BLaER1 treated with 17β-estradiol and CSF1 and Interleukin-3, amounts not matched to agents 10 nM and 100 nM (cell line): ENCODE data around the gene CLEC20A.

Source experiments
- H3K27ac ChIP-seq, 11 experiments: shearing (Covaris generic); formaldehyde crosslinking; 2 replicates each; pipeline ENCODE4 v1.8.1; 2022
- H3K27me3 ChIP-seq, 11 experiments: shearing (Covaris generic); formaldehyde crosslinking; 2 replicates each; pipeline ENCODE4 v1.8.1; 2022
- H3K36me3 ChIP-seq, 11 experiments: shearing (Covaris generic); formaldehyde crosslinking; 2 replicates each; pipeline ENCODE4 v1.8.1; 2022
- H3K4me1 ChIP-seq, 10 experiments: shearing (Covaris generic); formaldehyde crosslinking; 2 replicates each; pipeline ENCODE4 v1.8.1; 2022
- H3K4me2 ChIP-seq, 11 experiments: shearing (Covaris generic); formaldehyde crosslinking; 2 replicates each; pipeline ENCODE4 v1.8.1; 2022
- H3K4me3 ChIP-seq, 10 experiments: shearing (Covaris generic); formaldehyde crosslinking; 2 replicates each; pipeline ENCODE4 v1.8.1; 2022
- H3K9ac ChIP-seq, 11 experiments: shearing (Covaris generic); formaldehyde crosslinking; 2 replicates each; pipeline ENCODE4 v1.8.1; 2022
- H3K9me3 ChIP-seq, 11 experiments: shearing (Covaris generic); formaldehyde crosslinking; replicated peaks in 1 of 11; 2 replicates each; pipeline ENCODE4 v1.8.1; 2022
- H4K20me1 ChIP-seq, 11 experiments: shearing (Covaris generic); formaldehyde crosslinking; 2 replicates each; pipeline ENCODE4 v1.8.1; 2022
- Cebpa-rat ChIP-seq, 11 experiments: shearing (Covaris generic); IDR thresholded peaks; 2 replicates each; pipeline ENCODE4 v1.8.1; 2022

CLEC20A gene

GRCh38 chr1:178489399-178489798 is 7.4 kb downstream of the CLEC20A start:
- H3K9ac ChIP-seq = no peak overlapping the region
- H3K4me3 ChIP-seq = no peak overlapping the region
- H3K27me3 ChIP-seq = no peaks in the 10 kb centered on the region; a peak in 1 of 22 replicates
- no peak for TF ChIP-seq Cebpa-rat (IDR thresholded peaks at IDR 0.05)
- peaks cover 0 to 12% (median 0%) of the 10 kb centered on the region in 11 experiments; a peak in 4 of 22 replicates for H3K9me3 ChIP-seq
- peaks cover 27 to 58% (median 41%) of the 10 kb centered on the region in 10 experiments for H3K4me1 ChIP-seq
- no peaks in the 10 kb centered on the region for H3K36me3 ChIP-seq
- H3K27ac ChIP-seq = no peak overlapping the region
- H4K20me1 ChIP-seq = no peaks in the 10 kb centered on the region
- 0 out of 22 replicates have a peak overlapping the region, but pooled peaks of 1 of the 11 experiments have one; percentile 84 for H3K4me2 ChIP-seq

DNA sequence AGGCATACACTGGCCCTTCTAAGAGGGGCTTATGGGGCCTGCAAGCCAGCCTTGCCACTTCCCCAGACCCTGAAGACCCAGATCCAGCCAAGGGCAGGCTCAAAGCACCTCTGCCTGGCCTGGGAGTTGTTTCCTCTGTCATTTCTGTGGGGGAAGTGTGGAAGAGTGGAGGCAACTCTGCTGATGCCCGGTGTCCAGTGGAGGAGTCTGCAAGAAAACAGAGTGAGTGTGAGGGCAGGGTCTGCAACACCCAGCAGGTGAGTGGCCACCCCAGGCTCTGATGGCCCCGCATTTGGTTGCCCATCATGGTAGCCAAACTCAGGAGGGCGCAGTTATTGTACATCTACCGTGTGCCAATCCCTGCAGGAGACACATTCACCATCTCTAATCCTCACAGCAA is 8.4 kb downstream of the CLEC20A start:
- no peak overlapping the region for H3K4me3 ChIP-seq
- H3K4me1 ChIP-seq = peaks cover 31 to 63% (median 51%) of the 10 kb centered on the region in 10 experiments
- H3K27ac ChIP-seq = peak overlapping the region in 1 of 11 experiments; percentile 90; a peak in 2 of 22 replicates
- H3K9ac ChIP-seq = no peak overlapping the region
- H4K20me1 ChIP-seq = no peaks in the 10 kb centered on the region
- H3K27me3 ChIP-seq = no peaks in the 10 kb centered on the region; a peak in 1 of 22 replicates
- peaks cover 0 to 5% (median 0%) of the 10 kb centered on the region in 11 experiments; a peak in 4 of 22 replicates for H3K9me3 ChIP-seq
- no peaks in the 10 kb centered on the region for H3K36me3 ChIP-seq
- peak overlapping the region in 7 of 11 experiments; percentile 19 to 92 (median 84); a peak in 12 of 22 replicates for H3K4me2 ChIP-seq
- TF ChIP-seq Cebpa-rat (IDR thresholded peaks at IDR 0.05) = no peak

- peak overlapping the region; percentile 36 to 59 (median 47) for H3K4me3 ChIP-seq
- peaks cover 0 to 3% (median 0%) of the 10 kb centered on the region in 11 experiments; a peak in 1 of 22 replicates for H3K36me3 ChIP-seq
- no peaks in the 10 kb centered on the region for H4K20me1 ChIP-seq
- no peak for TF ChIP-seq Cebpa-rat (IDR thresholded peaks at IDR 0.05)
- H3K9me3 ChIP-seq = no peaks in the 10 kb centered on the region
- H3K27me3 ChIP-seq = no peaks in the 10 kb centered on the region; a peak in 1 of 22 replicates
- H3K9ac ChIP-seq = peak overlapping the region; percentile 72 to 85 (median 79)
- peak overlapping the region; percentile 50 to 91 (median 86); a peak in 21 of 22 replicates for H3K27ac ChIP-seq
- peak overlapping the region; percentile 75 to 92 (median 82) for H3K4me2 ChIP-seq
- H3K4me1 ChIP-seq = peaks cover 31 to 68% (median 57%) of the 10 kb centered on the region in 10 experiments
These were observed 9.6 kb downstream of the CLEC20A start for GRCh38 chr1:178487070-178487615.

DNA sequence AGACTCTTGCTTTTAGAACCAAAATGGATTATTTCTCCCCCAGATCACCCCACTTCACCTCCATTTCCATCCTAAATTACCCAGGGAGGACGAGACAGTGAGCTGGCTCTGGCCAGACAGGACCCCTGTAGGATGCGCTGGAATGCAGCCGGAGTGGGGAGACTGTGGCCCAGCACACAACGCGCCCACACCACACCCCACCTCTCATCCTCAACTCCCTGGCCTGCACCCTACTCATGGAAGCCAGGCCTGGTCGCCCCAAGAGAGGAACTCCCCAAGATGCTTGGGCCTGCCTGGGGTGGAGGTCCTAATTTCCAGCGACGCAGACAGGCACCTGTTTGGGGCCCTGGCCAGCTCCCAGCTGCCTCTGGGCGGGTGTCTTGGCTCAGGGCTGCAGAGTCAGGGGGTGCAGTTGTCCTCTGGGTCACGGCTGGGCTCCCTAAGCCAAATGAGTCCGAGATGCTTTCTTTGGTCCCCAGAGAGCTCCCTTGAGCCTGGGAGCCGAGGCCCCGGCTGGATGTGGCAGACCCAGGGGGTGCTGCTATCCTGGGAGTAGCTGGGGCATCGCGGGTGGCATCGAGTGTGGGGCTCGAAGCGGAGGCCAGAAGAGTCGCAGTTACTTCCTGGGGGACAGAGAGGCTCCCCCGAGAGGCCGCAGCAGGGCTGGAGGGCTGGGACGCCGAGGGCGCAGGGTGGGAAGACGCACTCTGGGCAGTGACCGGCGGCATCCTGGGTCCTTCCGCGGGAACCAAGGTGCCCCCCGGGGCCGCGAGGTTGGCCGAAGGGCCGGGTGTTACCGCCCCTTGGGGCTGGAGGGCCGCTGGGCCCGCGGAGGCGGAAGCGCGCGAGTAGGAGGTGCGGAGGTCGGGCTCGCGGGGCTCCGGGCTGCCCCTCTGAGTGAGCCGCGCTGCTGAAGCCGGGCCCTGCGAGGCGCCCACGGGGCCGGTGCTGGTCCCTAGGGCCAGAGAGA is 10.4 kb downstream of the CLEC20A start:
- no peaks in the 10 kb centered on the region for H4K20me1 ChIP-seq
- peaks cover 31 to 68% (median 57%) of the 10 kb centered on the region in 10 experiments for H3K4me1 ChIP-seq
- H3K27me3 ChIP-seq = no peaks in the 10 kb centered on the region; a peak in 1 of 22 replicates
- peak overlapping the region; percentile 72 to 85 (median 79) for H3K9ac ChIP-seq
- H3K9me3 ChIP-seq = peaks cover 0 to 5% (median 0%) of the 10 kb centered on the region in 11 experiments; a peak in 2 of 22 replicates
- H3K4me2 ChIP-seq = peak overlapping the region; percentile 75 to 92 (median 82)
- H3K4me3 ChIP-seq = peak overlapping the region; percentile 36 to 59 (median 47)
- peak overlapping the region; percentile 50 to 91 (median 86); a peak in 21 of 22 replicates for H3K27ac ChIP-seq
- H3K36me3 ChIP-seq = peaks cover 0 to 9% (median 0%) of the 10 kb centered on the region in 11 experiments; a peak in 3 of 22 replicates
- TF ChIP-seq Cebpa-rat (IDR thresholded peaks at IDR 0.05) = no peak

- H3K27ac ChIP-seq = peak overlapping the region in 9 of 11 experiments; percentile 80 to 91 (median 87); a peak in 17 of 22 replicates
- H3K4me3 ChIP-seq = peak overlapping the region in 5 of 10 experiments; percentile 3 to 57 (median 46); a peak in 4 of 20 replicates
- no peaks in the 10 kb centered on the region for H4K20me1 ChIP-seq
- peaks cover 0 to 10% (median 0%) of the 10 kb centered on the region in 11 experiments; a peak in 3 of 22 replicates for H3K36me3 ChIP-seq
- H3K27me3 ChIP-seq = no peaks in the 10 kb centered on the region; a peak in 1 of 22 replicates
- H3K4me2 ChIP-seq = peak overlapping the region; percentile 75 to 92 (median 82)
- H3K9ac ChIP-seq = peak overlapping the region in 8 of 11 experiments; percentile 72 to 85 (median 82); a peak in 15 of 22 replicates
- no peak for TF ChIP-seq Cebpa-rat (IDR thresholded peaks at IDR 0.05)
- peaks cover 31 to 68% (median 57%) of the 10 kb centered on the region in 10 experiments for H3K4me1 ChIP-seq
- H3K9me3 ChIP-seq = peaks cover 0 to 12% (median 6%) of the 10 kb centered on the region in 11 experiments; a peak in 10 of 22 replicates
These were observed 11.2 kb downstream of the CLEC20A start for GRCh38 chr1:178485541-178485981.

GRCh38 chr1:178484698-178485225 is 12.0 kb downstream of the CLEC20A start:
- H3K27ac ChIP-seq = peak overlapping the region in 9 of 11 experiments; percentile 8 to 91 (median 87); a peak in 16 of 22 replicates
- H3K4me3 ChIP-seq = peak overlapping the region in 2 of 10 experiments; percentile 3 to 9; a peak in 1 of 20 replicates
- peaks cover 31 to 74% (median 63%) of the 10 kb centered on the region in 10 experiments for H3K4me1 ChIP-seq
- H3K4me2 ChIP-seq = peak overlapping the region; percentile 75 to 92 (median 82)
- H3K27me3 ChIP-seq = no peaks in the 10 kb centered on the region; a peak in 1 of 22 replicates
- TF ChIP-seq Cebpa-rat (IDR thresholded peaks at IDR 0.05) = peak in 1 of 11 experiments; percentile 64; a peak in 2 of 22 replicates
- H4K20me1 ChIP-seq = no peaks in the 10 kb centered on the region
- H3K9me3 ChIP-seq = peaks cover 0 to 17% (median 11%) of the 10 kb centered on the region in 11 experiments; a peak in 10 of 22 replicates
- peak overlapping the region in 8 of 11 experiments; percentile 38 to 84 (median 76); a peak in 15 of 22 replicates for H3K9ac ChIP-seq
- H3K36me3 ChIP-seq = peaks cover 0 to 10% (median 0%) of the 10 kb centered on the region in 11 experiments; a peak in 3 of 22 replicates

DNA sequence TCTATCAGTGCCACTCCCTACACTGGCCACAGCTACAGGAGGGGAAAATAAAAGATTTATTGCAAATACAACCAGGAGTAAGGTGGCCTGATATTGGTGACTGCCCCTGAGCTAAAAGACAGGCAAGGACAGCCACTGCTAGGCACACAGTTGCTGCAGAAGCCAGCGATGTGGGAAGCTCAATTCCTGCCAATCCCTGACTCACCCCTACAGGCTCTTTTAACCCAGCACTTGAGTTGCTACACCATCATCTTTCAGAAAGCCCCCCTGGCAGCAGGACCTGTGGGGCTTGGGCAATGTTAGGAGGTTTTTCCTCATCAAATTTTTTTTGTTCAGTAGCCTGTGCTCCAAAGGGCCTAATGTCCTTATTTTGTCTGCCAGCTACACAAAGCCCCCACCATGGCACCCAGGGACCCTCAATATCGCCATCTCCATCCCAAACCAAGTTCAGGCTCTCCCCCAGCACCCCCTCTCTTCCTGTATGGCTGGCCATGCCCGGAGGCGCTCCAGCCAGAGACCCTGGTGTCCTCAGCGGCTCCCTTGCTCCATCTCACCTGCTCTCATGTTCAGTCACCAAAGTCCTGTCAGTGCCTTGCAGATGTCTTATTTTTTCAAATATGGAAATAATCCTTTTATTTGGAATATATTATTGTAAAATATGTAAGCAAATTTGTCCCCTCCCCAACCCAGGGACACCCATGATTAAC is 13.4 kb downstream of the CLEC20A start:
- H3K36me3 ChIP-seq = peaks cover 0 to 10% (median 0%) of the 10 kb centered on the region in 11 experiments; a peak in 3 of 22 replicates
- no peaks in the 10 kb centered on the region for H4K20me1 ChIP-seq
- H3K27ac ChIP-seq = peak overlapping the region in 8 of 11 experiments; percentile 7 to 91 (median 86); a peak in 12 of 22 replicates
- no peak overlapping the region for H3K4me3 ChIP-seq
- peaks cover 31 to 76% (median 68%) of the 10 kb centered on the region in 10 experiments for H3K4me1 ChIP-seq
- H3K27me3 ChIP-seq = no peaks in the 10 kb centered on the region; a peak in 1 of 22 replicates
- H3K4me2 ChIP-seq = peak overlapping the region in 8 of 11 experiments; percentile 35 to 92 (median 78); a peak in 15 of 22 replicates
- peaks cover 0 to 19% (median 11%) of the 10 kb centered on the region in 11 experiments; a peak in 12 of 22 replicates for H3K9me3 ChIP-seq
- H3K9ac ChIP-seq = peak overlapping the region in 2 of 11 experiments; percentile 17 to 57; a peak in 3 of 22 replicates
- no peak for TF ChIP-seq Cebpa-rat (IDR thresholded peaks at IDR 0.05)
